ENCODE data around the gene SMURF2.

SMURF2 gene

GRCh38 chr17:64498308-64499203 is 163.6 kb downstream of the SMURF2 start:
- no peaks in the 10 kb centered on the region for H3K27me3 ChIP-seq (ENCODE audit: insufficient read depth, low read depth)
- H3K4me3 ChIP-seq (IDR thresholded peaks at IDR 0.05; ENCODE audit: insufficient read depth, low read depth, low read length) = no peak overlapping the region
- TF ChIP-seq, protein P1, sequence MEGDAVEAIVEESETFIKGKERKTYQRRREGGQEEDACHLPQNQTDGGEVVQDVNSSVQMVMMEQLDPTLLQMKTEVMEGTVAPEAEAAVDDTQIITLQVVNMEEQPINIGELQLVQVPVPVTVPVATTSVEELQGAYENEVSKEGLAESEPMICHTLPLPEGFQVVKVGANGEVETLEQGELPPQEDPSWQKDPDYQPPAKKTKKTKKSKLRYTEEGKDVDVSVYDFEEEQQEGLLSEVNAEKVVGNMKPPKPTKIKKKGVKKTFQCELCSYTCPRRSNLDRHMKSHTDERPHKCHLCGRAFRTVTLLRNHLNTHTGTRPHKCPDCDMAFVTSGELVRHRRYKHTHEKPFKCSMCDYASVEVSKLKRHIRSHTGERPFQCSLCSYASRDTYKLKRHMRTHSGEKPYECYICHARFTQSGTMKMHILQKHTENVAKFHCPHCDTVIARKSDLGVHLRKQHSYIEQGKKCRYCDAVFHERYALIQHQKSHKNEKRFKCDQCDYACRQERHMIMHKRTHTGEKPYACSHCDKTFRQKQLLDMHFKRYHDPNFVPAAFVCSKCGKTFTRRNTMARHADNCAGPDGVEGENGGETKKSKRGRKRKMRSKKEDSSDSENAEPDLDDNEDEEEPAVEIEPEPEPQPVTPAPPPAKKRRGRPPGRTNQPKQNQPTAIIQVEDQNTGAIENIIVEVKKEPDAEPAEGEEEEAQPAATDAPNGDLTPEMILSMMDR (conservative IDR thresholded peaks at IDR 0.05; ENCODE audit: low read depth, low read length) = no peak
- peak overlapping the region; percentile 59; the same call in 1 of the 2 replicates for H3K27ac ChIP-seq
- peaks cover 39% of the 10 kb centered on the region; the same call in 1 of the 2 replicates for H4K20me1 ChIP-seq (ENCODE audit: insufficient read depth)
- peaks cover 45% of the 10 kb centered on the region for H3K36me3 ChIP-seq (ENCODE audit: insufficient read depth)
- H3K4me2 ChIP-seq = peak overlapping the region; percentile 44
- no peak overlapping the region for H2AFZ ChIP-seq (ENCODE audit: low read depth)
- H3K79me2 ChIP-seq (ENCODE audit: insufficient read depth, low read depth) = peaks cover 72% of the 10 kb centered on the region
- H3K9ac ChIP-seq = peak overlapping the region; percentile 41; the same call in 1 of the 2 replicates
- H3K4me1 ChIP-seq (ENCODE audit: low read depth, poor library complexity, severe bottlenecking) = peaks cover 85% of the 10 kb centered on the region

GRCh38 chr17:64497565-64498035 is 164.5 kb downstream of the SMURF2 start:
- Histone ChIP-seq H3K27me3 (ENCODE audit: insufficient read depth, low read depth) (no peaks in the 10 kb centered on the region), H3K27ac (peak overlapping the region; percentile 59), H3K9ac (peak overlapping the region; percentile 41; the same call in 1 of the 2 replicates), H3K79me2 (ENCODE audit: insufficient read depth, low read depth) (peaks cover 65% of the 10 kb centered on the region), H3K4me1 (ENCODE audit: low read depth, poor library complexity, severe bottlenecking) (peaks cover 76% of the 10 kb centered on the region), H2AFZ (ENCODE audit: low read depth) (peak overlapping the region; percentile 68; the same call in 1 of the 2 replicates), H3K4me3 (IDR thresholded peaks at IDR 0.05; ENCODE audit: insufficient read depth, low read depth, low read length) (no peak overlapping the region), H4K20me1 (ENCODE audit: insufficient read depth) (peaks cover 31% of the 10 kb centered on the region; the same call in 1 of the 2 replicates), H3K36me3 (ENCODE audit: insufficient read depth) (peaks cover 35% of the 10 kb centered on the region; the same call in 1 of the 2 replicates), H3K4me2 (peak overlapping the region; percentile 44)
- TF ChIP-seq, protein P1 (conservative IDR thresholded peaks at IDR 0.05; ENCODE audit: low read depth, low read length) = peak; percentile 60; the same call in 1 of the 2 replicates

DNA sequence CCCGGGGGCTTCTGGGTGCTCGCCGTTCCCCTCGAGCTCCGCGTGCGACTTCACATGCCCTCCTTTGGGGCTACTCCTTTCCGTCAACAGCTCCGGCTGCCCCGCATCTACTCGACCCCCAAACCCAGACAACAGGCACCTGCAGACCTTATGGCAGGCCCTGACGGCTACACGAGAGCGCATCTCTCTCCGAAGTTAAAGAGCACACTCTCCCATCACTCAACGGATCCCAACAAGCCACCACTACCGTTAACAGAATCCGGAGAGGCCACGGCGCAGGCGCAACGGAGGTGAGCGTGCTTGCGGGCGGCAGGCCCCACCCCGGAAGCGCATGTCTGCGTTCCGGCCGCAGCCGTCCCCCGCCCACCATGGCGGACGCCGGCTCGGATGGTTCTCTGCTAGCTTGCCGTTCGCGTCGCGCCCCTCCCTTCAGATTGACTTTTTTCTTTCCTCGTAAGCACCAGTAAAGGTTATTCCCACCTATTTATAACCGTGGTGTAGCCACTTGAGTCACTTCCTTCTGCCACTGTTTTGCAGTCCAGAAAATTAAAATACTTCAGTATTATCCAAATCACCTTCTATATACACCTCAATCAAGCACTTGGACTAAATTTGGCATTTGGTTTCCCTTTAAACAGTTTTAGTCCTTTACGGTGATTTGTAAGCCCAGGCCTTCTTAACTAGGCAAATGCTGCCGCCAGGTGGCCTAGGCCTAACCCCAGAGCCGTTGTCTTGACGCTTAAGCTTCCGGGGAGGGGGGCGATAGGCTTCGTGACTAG is 165.1 kb downstream of the SMURF2 start, which contains the start of gene POLG2:
TSS of gene POLG2 (minus strand) at position 269 of the 779 bp plus-strand sequence. CDS start at position 183, 86 bp downstream.
- peak within 1 kb of the TSS; percentile 34 for H3K4me3 ChIP-seq (IDR thresholded peaks at IDR 0.05; ENCODE audit: insufficient read depth, low read depth, low read length)
- H3K79me2 ChIP-seq (ENCODE audit: insufficient read depth, low read depth) = peaks cover 59% of the 10 kb centered on the region
- TF ChIP-seq, protein P1 (conservative IDR thresholded peaks at IDR 0.05; ENCODE audit: low read depth, low read length) = peak; percentile 86
- H2AFZ ChIP-seq (ENCODE audit: low read depth) = peak within 1 kb of the TSS; percentile 68
- peak within 1 kb of the TSS; percentile 59 for H3K27ac ChIP-seq
- H3K9ac ChIP-seq = peak within 1 kb of the TSS; percentile 41
- H3K36me3 ChIP-seq (ENCODE audit: insufficient read depth) = peaks cover 29% of the 10 kb centered on the region; the same call in 1 of the 2 replicates
- H3K4me1 ChIP-seq (ENCODE audit: low read depth, poor library complexity, severe bottlenecking) = peaks cover 70% of the 10 kb centered on the region
- H3K4me2 ChIP-seq = peak within 1 kb of the TSS; percentile 44
- H4K20me1 ChIP-seq (ENCODE audit: insufficient read depth) = peaks cover 24% of the 10 kb centered on the region; the same call in 1 of the 2 replicates
- H3K27me3 ChIP-seq (ENCODE audit: insufficient read depth, low read depth) = no peaks in the 10 kb centered on the region

DNA sequence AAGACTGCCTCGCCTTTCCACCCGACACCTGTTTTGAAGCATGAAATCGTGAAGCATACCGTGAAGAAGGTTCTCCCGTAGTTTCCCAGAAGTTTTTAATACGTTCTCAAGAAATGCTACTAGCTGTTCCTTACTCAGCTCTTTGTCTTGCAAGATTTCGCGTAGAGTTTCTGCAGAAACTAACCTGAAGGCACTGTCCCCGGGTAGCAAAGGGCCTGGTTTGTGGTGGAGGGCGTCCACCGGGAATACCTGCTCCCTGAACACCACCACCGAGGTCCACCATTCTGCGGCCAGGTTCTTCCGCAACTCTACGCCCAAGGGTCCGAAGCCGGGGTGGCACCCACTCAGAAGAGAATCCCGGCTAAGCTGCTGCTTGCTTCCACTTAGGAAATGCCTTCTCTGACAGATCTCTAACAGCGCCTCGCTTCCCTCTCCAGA is 165.7 kb downstream of the SMURF2 start:
- H4K20me1 ChIP-seq (ENCODE audit: insufficient read depth) = peaks cover 19% of the 10 kb centered on the region; the same call in 1 of the 2 replicates
- H3K27me3 ChIP-seq (ENCODE audit: insufficient read depth, low read depth) = no peaks in the 10 kb centered on the region
- peak overlapping the region; percentile 68 for H2AFZ ChIP-seq (ENCODE audit: low read depth)
- TF ChIP-seq, protein P1 (conservative IDR thresholded peaks at IDR 0.05; ENCODE audit: low read depth, low read length) = 0 out of 2 replicates have a peak, but pooled peaks have one; percentile 9
- peaks cover 63% of the 10 kb centered on the region for H3K4me1 ChIP-seq (ENCODE audit: low read depth, poor library complexity, severe bottlenecking)
- peak overlapping the region; percentile 44 for H3K4me2 ChIP-seq
- peak overlapping the region; percentile 59 for H3K27ac ChIP-seq
- peaks cover 53% of the 10 kb centered on the region for H3K79me2 ChIP-seq (ENCODE audit: insufficient read depth, low read depth)
- H3K9ac ChIP-seq = peak overlapping the region; percentile 41
- peak overlapping the region; percentile 34 for H3K4me3 ChIP-seq (IDR thresholded peaks at IDR 0.05; ENCODE audit: insufficient read depth, low read depth, low read length)
- peaks cover 23% of the 10 kb centered on the region; the same call in 1 of the 2 replicates for H3K36me3 ChIP-seq (ENCODE audit: insufficient read depth)
